Colonic mucosa (tissue), 4 donors: Measurements from ENCODE around the gene PGK1. TPM values are rescaled to one million over a fixed set of nuclear protein-coding genes. Genes with fewer than 3 reads are reported as not detected.

Source experiments
- DNase-seq: peaks from one replicate; pipeline ENCODE4 v3.0.0-alpha.2; 2020
- H3K27ac ChIP-seq: fragments of 200-600 bp; one replicate; pipeline ENCODE4 v1.8.0; 2021
- H3K27me3 ChIP-seq: fragments of 200-600 bp; one replicate; pipeline ENCODE4 v1.8.0; 2021
- H3K36me3 ChIP-seq: fragments of 200-600 bp; one replicate; pipeline ENCODE4 v1.8.0; 2021
- H3K4me1 ChIP-seq: fragments of 200-600 bp; one replicate; pipeline ENCODE4 v1.8.0; 2021; ENCODE audit warnings: mild to moderate bottlenecking
- H3K4me3 ChIP-seq: fragments of 200-600 bp; one replicate; pipeline ENCODE4 v1.8.0; 2021
- H3K9ac ChIP-seq, 2 donors: one replicate each; pipeline ENCODE4 v1.7.0; 2013; ENCODE audit warnings: control low read depth in 2 of 2, low read depth in 2 of 2, low read length in 2 of 2
- H3K9me3 ChIP-seq: fragments of 200-600 bp; one replicate; pipeline ENCODE4 v1.8.0; 2021
- CTCF ChIP-seq: fragments of 200-600 bp; IDR thresholded peaks from one replicate; pipeline ENCODE4 v1.8.0; 2022; ENCODE audit warnings: antibody characterized with exemption, mild to moderate bottlenecking
- intact Hi-C: fragments of 100-400 bp; cut with DNase I; formaldehyde crosslinking; loops from one replicate; pipeline ENCODE4 v1.14.1; 2022
- total RNA-seq, 2 donors: library from RNA; stranded (reverse); fragmentation: NEBNext Ultra II Directional in 1 of 2; extraction: Animal tissue kit (Norgen Biotek cat#: 25700) in 1 of 2; gene quantifications; one replicate each; pipeline ENCODE4 v1.2.1, GENCODE V29; 2021
- donor health status: healthy.
- donor health status: DM: no; HTN: no; CAD: no.
- donor health status: DM: no; HTN: no; CAD: no.

PGK1 gene
- total RNA-seq, 2 donors from 2014 or later, result 500 to 706 TPM

GRCh38 chrX:78106651-78106986, 2.6 kb downstream of the PGK1 start:
- no peak overlapping the region for H3K9ac ChIP-seq
- H3K4me1 ChIP-seq, result no peaks in the 10 kb centered on the region
- peak overlapping the region; percentile 66 for H3K4me3 ChIP-seq
- no peaks in the 10 kb centered on the region for H3K9me3 ChIP-seq
- TF ChIP-seq CTCF, result no peak
- no peaks in the 10 kb centered on the region for H3K36me3 ChIP-seq
- intact Hi-C loops, result no loop called here
- DNase-seq, result no peak
- no peaks in the 10 kb centered on the region for H3K27me3 ChIP-seq
- H3K27ac ChIP-seq, result no peak overlapping the region

- no peak for DNase-seq
- H3K27ac ChIP-seq, result no peak overlapping the region
- no peaks in the 10 kb centered on the region for H3K9me3 ChIP-seq
- H3K4me3 ChIP-seq, result no peak overlapping the region
- H3K4me1 ChIP-seq, result no peaks in the 10 kb centered on the region
- no peaks in the 10 kb centered on the region for H3K27me3 ChIP-seq
- H3K36me3 ChIP-seq, result peaks cover 3% of the 10 kb centered on the region
- intact Hi-C loops, result no loop called here
- TF ChIP-seq CTCF, result no peak
- no peak overlapping the region for H3K9ac ChIP-seq
Observed at GRCh38 chrX:78109458-78109857, 5.4 kb downstream of the PGK1 start.

GRCh38 chrX:78111140-78111931, 7.3 kb downstream of the PGK1 start:
- peak; percentile 40 for DNase-seq
- peaks cover 11% of the 10 kb centered on the region for H3K36me3 ChIP-seq
- intact Hi-C loops, result no loop called here

GRCh38 chrX:78116365-78116764, 12.3 kb downstream of the PGK1 start:
- DNase-seq, result no peak
- Histone ChIP-seq H3K36me3 (peaks cover 11% of the 10 kb centered on the region), H3K27me3 (no peaks in the 10 kb centered on the region), H3K9ac (no peak overlapping the region), H3K4me1 (no peaks in the 10 kb centered on the region), H3K27ac (no peak overlapping the region), H3K4me3 (no peak overlapping the region), H3K9me3 (no peaks in the 10 kb centered on the region)
- no peak for TF ChIP-seq CTCF
- intact Hi-C loops, result no loop called here

More at GRCh38 chrX:78111140-78111931, 7.3 kb downstream of the PGK1 start:
- Histone ChIP-seq H3K9me3 (no peaks in the 10 kb centered on the region), H3K4me1 (no peaks in the 10 kb centered on the region), H3K9ac (no peak overlapping the region), H3K27me3 (no peaks in the 10 kb centered on the region), H3K4me3 (no peak overlapping the region), H3K27ac (no peak overlapping the region)
- no peak for TF ChIP-seq CTCF

- no peak for DNase-seq
- H3K9ac ChIP-seq, result no peak overlapping the region
- no peak overlapping the region for H3K27ac ChIP-seq
- H3K36me3 ChIP-seq, result peaks cover 11% of the 10 kb centered on the region
- H3K9me3 ChIP-seq, result no peaks in the 10 kb centered on the region
- no peak for TF ChIP-seq CTCF
- H3K4me3 ChIP-seq, result no peak overlapping the region
- intact Hi-C loops, result no loop called here
- H3K4me1 ChIP-seq, result no peaks in the 10 kb centered on the region
- no peaks in the 10 kb centered on the region for H3K27me3 ChIP-seq
Observed at GRCh38 chrX:78116766-78117165, 12.7 kb downstream of the PGK1 start.
